Endometrial microvascular endothelial cells (primary cell): ENCODE measurements around the gene ELF5. TPM values are rescaled to one million over a fixed set of nuclear protein-coding genes. Genes with fewer than 3 reads are reported as not detected.

ENCODE experiments used
- in situ Hi-C: cut with HindIII; loops from 2 replicates; pipeline ENCODE4 v1.10.0; 2017; ENCODE audit warnings: low sequenced_read_pairs, low pct_unique_long_range_greater_than_20kb; ENCODE audit errors: inconsistent ontology term
- total RNA-seq: library from RNA; depleted of rRNA; stranded (reverse); fragments of >200 nt; gene quantifications from one replicate; pipeline ENCODE4 v1.2.3, GENCODE V29; 2015; ENCODE audit errors: inconsistent ontology term

ELF5 gene
- total RNA-seq, 1 donor from 2014 or later: not detected

DNA sequence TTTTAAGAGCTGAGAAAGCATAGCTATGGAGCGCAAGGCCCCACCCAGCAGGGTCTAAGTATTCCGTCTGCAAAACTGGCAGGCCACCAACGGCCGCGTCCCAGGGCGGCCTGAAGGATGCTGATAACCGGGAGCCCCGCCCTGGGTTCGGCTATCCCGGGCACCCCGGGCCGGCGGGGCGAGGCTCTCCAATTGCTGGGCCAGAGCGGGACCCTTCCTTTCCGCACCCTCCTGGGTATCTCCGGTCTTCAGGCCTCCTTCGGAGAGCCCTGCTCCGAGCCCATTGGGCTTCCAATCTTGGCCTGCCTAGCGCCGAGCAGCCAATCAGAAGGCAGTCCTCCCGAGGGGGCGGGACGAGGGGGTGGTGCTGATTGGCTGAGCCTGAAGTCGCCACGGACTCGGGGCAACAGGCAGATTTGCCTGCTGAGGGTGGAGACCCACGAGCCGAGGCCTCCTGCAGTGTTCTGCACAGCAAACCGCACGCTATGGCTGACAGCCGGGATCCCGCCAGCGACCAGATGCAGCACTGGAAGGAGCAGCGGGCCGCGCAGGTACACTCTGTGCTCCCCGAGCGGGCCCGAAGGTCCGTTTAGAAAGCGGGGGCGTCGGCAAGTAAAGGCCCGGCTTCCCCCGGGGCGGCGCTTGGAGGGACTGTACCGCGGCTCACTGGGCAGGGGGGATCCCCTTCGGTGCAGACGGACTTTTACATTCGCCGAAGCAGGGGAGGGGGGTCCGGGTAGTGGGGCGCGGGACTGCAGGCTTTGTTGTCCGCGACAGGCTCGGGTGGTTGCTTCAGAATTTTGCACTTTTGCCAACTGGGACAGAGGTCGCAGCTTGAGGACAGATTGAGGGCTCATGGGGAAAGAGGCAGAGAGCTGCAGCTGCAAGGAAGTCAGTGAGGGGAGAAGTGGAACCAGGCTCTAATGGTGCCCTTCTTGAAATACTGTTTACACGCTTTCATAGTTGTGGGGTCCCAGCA, 74.8 kb downstream of the ELF5 start, which contains the start of gene CAT:
CAT (plus strand) TSS at position 406 of the 979 bp plus-strand sequence; CDS start at position 486, 80 bp downstream.
- in situ Hi-C loops: no loop called here

DNA sequence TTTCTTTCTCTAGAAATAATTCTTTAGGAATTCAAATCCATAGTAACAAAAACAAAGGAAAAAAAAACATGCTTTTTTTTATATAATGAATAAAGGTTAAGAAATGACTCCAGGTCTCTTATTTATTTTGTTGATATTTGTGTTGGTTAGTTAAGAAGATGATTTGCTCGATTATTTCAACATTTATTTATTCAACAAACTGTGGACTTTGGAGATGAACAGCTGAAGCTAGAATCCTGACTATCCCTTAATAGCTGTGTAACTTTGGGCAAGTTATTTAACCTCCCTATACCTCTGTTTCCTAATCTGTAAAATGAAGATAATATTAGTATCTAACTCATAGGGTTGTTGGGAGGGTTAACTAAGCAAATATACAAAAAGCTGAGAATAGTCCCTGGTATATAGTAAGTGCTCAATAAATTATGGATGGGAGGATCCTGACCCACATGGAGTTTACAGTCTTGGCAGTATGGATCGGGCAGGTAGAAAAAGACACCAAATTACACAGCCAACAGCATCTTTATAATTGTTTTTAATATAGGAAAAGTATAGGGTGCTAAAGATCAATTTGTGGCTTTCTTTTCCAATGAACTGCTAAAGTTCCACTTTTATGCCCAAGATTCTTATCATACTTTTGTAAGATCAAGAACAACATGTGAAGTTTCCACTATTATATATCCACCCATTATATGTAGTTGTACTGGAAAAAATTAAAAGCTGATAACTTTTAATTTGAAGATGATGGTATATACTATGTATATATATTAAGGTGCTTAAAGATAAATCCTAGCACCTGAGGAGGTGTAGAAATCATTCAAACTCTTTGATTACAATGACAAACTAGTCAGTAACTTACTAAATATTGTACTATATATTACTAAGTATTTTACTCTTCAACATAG, 76.1 kb downstream of the ELF5 start:
- in situ Hi-C loops: no loop called here

DNA sequence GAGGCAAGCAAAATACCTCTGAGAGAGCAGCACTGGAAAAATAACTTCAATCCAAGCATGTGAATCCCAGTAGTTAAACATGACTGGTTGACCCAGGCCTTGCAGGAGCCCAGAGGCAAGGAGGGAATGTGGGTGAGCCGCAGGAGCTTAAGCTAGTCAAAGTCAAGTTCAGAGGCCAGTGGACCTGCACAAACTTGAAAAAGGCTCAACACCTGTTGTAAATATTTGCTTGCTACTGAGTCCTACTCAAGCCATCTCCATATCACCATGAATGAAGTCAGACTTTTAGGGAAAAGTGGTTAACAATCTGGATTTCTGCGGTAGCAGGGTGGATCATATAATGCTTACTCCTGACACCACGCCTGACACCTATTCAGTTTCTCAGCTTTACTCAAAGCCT, 79.7 kb downstream of the ELF5 start:
- in situ Hi-C loops: no loop called here

DNA sequence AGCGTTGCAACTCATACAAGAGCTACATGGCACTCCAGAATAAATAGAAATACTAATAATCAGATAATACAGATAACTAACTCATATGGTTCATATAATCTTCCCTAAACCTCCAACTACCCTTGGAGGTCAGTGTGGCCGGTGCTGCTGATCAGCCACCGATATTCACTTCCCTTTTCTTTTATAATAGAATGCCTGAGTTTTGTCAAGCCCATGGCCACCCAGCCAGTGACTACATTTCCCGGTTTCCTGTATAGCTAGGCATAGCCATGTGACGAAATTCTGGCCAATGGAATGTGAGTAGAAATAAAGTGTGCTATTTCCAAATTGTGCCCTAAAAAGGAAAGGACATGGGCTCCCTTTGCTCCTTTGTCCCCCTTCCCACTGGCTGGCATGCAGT, 80.8 kb downstream of the ELF5 start:
- in situ Hi-C loops: no loop called here

DNA sequence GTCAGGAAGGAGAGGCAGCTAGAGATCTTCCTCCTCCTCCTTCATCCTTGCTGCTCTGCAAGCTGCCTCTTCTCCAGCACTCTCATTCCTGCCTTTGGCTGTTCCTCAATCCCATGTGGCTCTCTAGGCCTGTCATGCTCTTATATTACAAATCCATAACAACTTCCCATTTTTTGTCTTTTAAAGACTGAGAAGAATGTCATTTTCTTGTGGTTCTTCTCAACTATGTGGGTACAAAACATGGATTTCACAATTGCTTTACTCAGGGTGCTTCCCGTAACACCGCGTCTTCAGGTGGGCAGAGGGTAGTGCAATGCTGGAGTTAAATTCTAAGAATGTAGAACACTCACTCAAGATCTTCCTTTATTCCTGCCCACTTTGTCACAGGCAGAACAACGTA, 81.6 kb downstream of the ELF5 start:
- in situ Hi-C loops: no loop called here

Other genes with a start within 250 kb of the ELF5 start
- 0.09 TPM for gene ABTB2, start 155.8 kb downstream of the ELF5 start, total RNA-seq
- 44.0 TPM for gene CAT, start 74.9 kb downstream of the ELF5 start, total RNA-seq
- gene EHF, start 107.3 kb upstream of the ELF5 start, total RNA-seq: not detected